IPS-20b (cell line): ENCODE data around the gene RPL13.

Source experiments
- H3K27ac ChIP-seq: one replicate; pipeline ENCODE4 v1.5.1; 2013; ENCODE audit warnings: low read length
- H3K27me3 ChIP-seq: 2 replicates; pipeline ENCODE4 v1.6.1; 2013; ENCODE audit warnings: mild to moderate bottlenecking, low read length, inconsistent platforms; ENCODE audit not compliant: insufficient read depth
- H3K36me3 ChIP-seq: 2 replicates; pipeline ENCODE4 v1.6.1; 2013; ENCODE audit warnings: low read depth, mild to moderate bottlenecking, inconsistent platforms, low read length, moderate library complexity; ENCODE audit not compliant: insufficient read depth
- H3K4me1 ChIP-seq: 2 replicates; pipeline ENCODE4 v1.6.1; 2013; ENCODE audit warnings: mild to moderate bottlenecking, control low read depth, inconsistent platforms, low read length, moderate library complexity; ENCODE audit not compliant: insufficient read depth
- H3K4me3 ChIP-seq: 2 replicates; pipeline ENCODE4 v1.5.1; 2013; ENCODE audit warnings: mild to moderate bottlenecking, low read length, inconsistent platforms
- H3K9ac ChIP-seq: 2 replicates; pipeline ENCODE4 v1.6.1; 2013; ENCODE audit warnings: low read depth, mild to moderate bottlenecking, inconsistent platforms, low read length, moderate library complexity
- H3K9me3 ChIP-seq: 2 replicates; pipeline ENCODE4 v1.6.1; 2013; ENCODE audit warnings: mild to moderate bottlenecking, low read depth, low read length, inconsistent platforms; ENCODE audit not compliant: insufficient read depth

RPL13 gene

DNA sequence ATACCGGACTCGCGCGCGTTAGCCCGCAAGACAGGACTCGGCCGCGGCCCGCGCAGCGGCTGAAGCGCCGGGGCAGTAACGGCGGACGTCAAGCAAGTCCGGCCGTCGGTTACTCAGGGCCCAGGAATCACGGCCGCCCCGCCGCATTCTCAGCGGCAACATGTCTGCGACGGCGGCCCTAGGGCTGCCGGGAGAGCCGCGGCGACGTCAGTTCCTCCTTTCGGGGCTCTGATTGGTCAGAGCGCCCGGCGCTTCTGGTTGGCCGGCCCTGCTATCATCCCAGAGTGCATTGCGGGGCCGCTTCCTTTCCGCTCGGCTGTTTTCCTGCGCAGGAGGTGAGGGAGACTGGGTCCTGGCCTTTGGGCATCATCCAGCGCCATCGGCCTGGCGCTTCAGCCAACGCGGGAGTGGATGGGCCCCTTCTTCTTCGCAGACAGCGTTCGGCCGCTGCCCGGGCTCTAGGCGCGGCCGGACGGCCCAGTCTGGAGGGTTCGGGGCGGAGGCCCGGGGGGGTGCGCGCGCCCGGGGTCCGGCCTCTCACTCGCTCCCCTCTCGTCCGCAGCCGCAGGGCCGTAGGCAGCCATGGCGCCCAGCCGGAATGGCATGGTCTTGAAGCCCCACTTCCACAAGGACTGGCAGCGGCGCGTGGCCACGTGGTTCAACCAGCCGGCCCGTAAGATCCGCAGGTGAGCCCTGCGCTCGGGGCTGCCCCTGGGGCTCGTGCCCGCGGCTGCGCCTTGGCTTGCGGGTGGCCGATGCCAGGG, at the start of gene RPL13:
RPL13 (plus strand) TSS at position 305 of the 764 bp plus-strand sequence; CDS start at position 583, 278 bp downstream.
- Histone ChIP-seq H3K27ac (peak within 1 kb of the TSS; percentile 86), H3K27me3 (no peaks in the 10 kb centered on the region), H3K36me3 (peaks cover 59% of the 10 kb centered on the region), H3K9me3 (no peaks in the 10 kb centered on the region), H3K4me3 (peak within 1 kb of the TSS; percentile 91), H3K4me1 (peaks cover 13% of the 10 kb centered on the region), H3K9ac (peak within 1 kb of the TSS; percentile 98)

- H3K27me3 ChIP-seq, result peaks cover 8% of the 10 kb centered on the region
- no peaks in the 10 kb centered on the region for H3K9me3 ChIP-seq
- H3K4me1 ChIP-seq, result no peaks in the 10 kb centered on the region
- H3K9ac ChIP-seq, result no peak overlapping the region
- no peak overlapping the region for H3K4me3 ChIP-seq
- peaks cover 47% of the 10 kb centered on the region for H3K36me3 ChIP-seq
- H3K27ac ChIP-seq, result no peak overlapping the region
Observed at GRCh38 chr16:89511374-89511773, 49.1 kb upstream of the RPL13 start.

- Histone ChIP-seq H3K4me1 (no peaks in the 10 kb centered on the region), H3K9ac (no peak overlapping the region), H3K27me3 (0 out of 2 replicates have a peak, but pooled peaks cover under 1% of the 10 kb centered on the region), H3K4me3 (no peak overlapping the region), H3K36me3 (peaks cover 56% of the 10 kb centered on the region), H3K9me3 (no peaks in the 10 kb centered on the region), H3K27ac (no peak overlapping the region)
Observed at GRCh38 chr16:89512453-89512852, 48.0 kb upstream of the RPL13 start.

GRCh38 chr16:89517128-89517527, 43.4 kb upstream of the RPL13 start:
- no peaks in the 10 kb centered on the region for H3K27me3 ChIP-seq
- H3K4me1 ChIP-seq, result no peaks in the 10 kb centered on the region
- H3K9ac ChIP-seq, result no peak overlapping the region
- H3K4me3 ChIP-seq, result no peak overlapping the region
- H3K36me3 ChIP-seq, result peaks cover 75% of the 10 kb centered on the region
- no peaks in the 10 kb centered on the region for H3K9me3 ChIP-seq
- H3K27ac ChIP-seq, result no peak overlapping the region

DNA sequence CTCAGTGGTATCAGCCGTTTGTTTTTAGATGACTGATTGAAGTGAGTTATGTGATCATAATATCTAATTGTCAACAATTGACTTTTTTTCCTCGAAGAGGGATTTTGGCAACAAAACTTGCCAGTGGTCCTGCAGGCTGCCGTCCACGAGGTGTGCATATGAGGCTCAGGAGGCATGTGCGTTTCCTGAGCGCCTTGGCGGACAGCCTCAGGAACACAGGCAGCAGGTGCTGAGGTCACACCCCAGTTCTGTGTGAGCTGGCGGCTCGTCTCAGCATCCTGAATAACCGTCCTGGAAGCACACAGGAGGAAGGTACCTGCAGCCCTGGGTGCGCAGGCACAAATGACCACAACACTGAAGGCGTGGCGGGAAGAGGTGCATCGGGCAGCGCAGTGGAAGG, 40.6 kb upstream of the RPL13 start:
- peaks cover 80% of the 10 kb centered on the region for H3K36me3 ChIP-seq
- H3K9ac ChIP-seq, result no peak overlapping the region
- no peaks in the 10 kb centered on the region for H3K9me3 ChIP-seq
- no peaks in the 10 kb centered on the region for H3K4me1 ChIP-seq
- H3K27ac ChIP-seq, result no peak overlapping the region
- no peak overlapping the region for H3K4me3 ChIP-seq
- no peaks in the 10 kb centered on the region for H3K27me3 ChIP-seq

DNA sequence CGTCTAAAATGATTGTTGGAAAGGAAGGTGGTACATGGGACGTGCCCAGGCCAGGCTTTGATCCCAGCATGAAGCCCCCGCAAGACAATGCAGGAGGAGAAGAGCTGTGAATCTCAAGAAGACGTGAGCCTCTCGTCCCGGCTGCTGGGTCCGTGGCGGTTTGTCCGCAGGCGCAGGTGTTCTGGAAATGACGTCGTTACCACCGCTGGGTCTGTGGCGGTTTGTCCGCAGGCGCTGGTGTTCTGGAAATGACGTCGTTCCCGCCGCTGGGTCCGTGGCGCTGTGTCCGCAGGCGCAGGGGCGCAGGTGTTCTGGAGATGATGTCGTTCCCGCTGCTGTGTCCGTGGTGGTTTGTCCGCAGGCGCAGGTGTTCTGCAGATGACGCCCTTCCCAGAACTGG, 38.2 kb upstream of the RPL13 start:
- Histone ChIP-seq H3K4me3 (no peak overlapping the region), H3K27me3 (no peaks in the 10 kb centered on the region), H3K9me3 (no peaks in the 10 kb centered on the region), H3K9ac (no peak overlapping the region), H3K27ac (no peak overlapping the region), H3K36me3 (peaks cover 89% of the 10 kb centered on the region), H3K4me1 (no peaks in the 10 kb centered on the region)

- Histone ChIP-seq H3K9ac (no peak overlapping the region), H3K36me3 (peaks cover 86% of the 10 kb centered on the region), H3K4me3 (no peak overlapping the region), H3K27ac (no peak overlapping the region), H3K9me3 (no peaks in the 10 kb centered on the region), H3K27me3 (no peaks in the 10 kb centered on the region), H3K4me1 (no peaks in the 10 kb centered on the region)
Observed at GRCh38 chr16:89523680-89524344, 36.7 kb upstream of the RPL13 start.

DNA sequence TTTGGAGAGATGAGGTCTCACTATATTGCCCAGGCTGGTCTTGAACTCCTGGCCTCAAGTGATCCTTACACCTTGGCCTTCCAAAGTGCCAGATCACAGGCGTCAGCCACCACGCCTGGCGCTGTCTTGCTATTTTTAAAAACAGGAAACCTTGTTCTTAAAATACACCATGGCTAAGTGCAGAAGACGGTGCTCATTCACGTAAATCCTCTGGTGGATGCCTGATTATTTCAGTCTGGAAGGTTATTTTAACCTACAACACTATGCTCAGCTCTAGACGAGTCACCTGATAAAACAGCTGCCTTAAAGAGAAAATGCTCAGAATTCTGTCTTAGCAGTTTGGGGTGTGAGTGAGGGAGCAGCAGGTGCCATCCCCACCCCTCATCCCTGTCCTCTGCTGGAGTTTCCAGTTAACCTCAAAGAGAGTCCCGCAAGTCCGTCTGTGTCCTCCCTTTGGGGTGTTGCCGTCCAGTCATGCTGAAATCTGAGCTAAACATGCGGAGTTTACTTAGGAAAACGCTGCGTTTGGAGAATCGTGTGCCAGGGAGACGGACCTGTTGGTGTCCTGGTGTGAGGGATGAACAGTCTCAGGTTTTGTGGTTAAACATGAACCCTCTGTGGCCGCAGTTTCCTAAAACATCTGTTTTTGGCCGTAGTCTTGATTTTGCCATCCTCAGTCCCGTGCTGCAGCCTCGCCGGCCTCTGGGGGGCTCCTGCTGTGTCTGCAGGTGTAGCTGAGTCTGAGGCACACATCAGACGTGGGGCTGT, 35.2 kb upstream of the RPL13 start:
- no peak overlapping the region for H3K4me3 ChIP-seq
- no peak overlapping the region for H3K27ac ChIP-seq
- H3K9me3 ChIP-seq, result no peaks in the 10 kb centered on the region
- H3K4me1 ChIP-seq, result no peaks in the 10 kb centered on the region
- H3K9ac ChIP-seq, result no peak overlapping the region
- H3K27me3 ChIP-seq, result no peaks in the 10 kb centered on the region
- H3K36me3 ChIP-seq, result peaks cover 91% of the 10 kb centered on the region

DNA sequence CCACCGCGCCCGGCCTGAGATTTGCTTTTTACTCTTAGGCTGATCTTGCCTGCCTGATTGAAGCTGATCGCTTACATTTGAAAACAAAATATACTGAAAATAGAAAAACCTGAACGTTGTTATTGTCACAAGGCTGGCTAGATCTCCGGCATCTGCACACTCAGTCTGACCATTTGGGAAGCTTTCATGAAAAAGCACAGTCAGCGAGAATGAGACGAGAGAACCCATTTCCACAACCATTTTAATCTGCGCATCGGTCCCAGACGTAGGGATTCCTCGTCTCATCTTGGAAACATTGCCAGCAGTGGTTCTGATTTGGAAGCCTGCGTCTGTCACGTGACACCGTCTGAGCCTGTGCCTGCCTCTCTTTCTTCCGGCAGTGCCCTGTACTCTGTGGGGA, 31.4 kb upstream of the RPL13 start:
- H3K27ac ChIP-seq, result no peak overlapping the region
- H3K36me3 ChIP-seq, result peaks cover 92% of the 10 kb centered on the region
- no peaks in the 10 kb centered on the region for H3K27me3 ChIP-seq

GRCh38 chr16:89530401-89531381, 29.8 kb upstream of the RPL13 start:
- no peak overlapping the region for H3K4me3 ChIP-seq
- no peaks in the 10 kb centered on the region for H3K4me1 ChIP-seq
- no peaks in the 10 kb centered on the region for H3K27me3 ChIP-seq
- no peak overlapping the region for H3K9ac ChIP-seq
- no peaks in the 10 kb centered on the region for H3K9me3 ChIP-seq
- no peak overlapping the region for H3K27ac ChIP-seq
- peaks cover 92% of the 10 kb centered on the region for H3K36me3 ChIP-seq

More for the DNA sequence above, 31.4 kb upstream of the RPL13 start:
- no peak overlapping the region for H3K9ac ChIP-seq
- H3K4me1 ChIP-seq, result no peaks in the 10 kb centered on the region
- no peaks in the 10 kb centered on the region for H3K9me3 ChIP-seq
- H3K4me3 ChIP-seq, result no peak overlapping the region
